HG03354 (cell line): ENCODE results near the gene KIF20A.
"Not testable (repeated sequence)": the region's sequence is repeated elsewhere in the genome, so short reads cannot be mapped to it uniquely, and the experiment has no call there.

Source experiments
- ATAC-seq: cut with Tn5 transposase; IDR thresholded peaks from one replicate; pipeline ENCODE4 v1.9.1; 2021; ENCODE audit warnings: mild to moderate bottlenecking; ENCODE audit not compliant: unreplicated experiment, poor library complexity, severe bottlenecking

Gene KIF20A

DNA sequence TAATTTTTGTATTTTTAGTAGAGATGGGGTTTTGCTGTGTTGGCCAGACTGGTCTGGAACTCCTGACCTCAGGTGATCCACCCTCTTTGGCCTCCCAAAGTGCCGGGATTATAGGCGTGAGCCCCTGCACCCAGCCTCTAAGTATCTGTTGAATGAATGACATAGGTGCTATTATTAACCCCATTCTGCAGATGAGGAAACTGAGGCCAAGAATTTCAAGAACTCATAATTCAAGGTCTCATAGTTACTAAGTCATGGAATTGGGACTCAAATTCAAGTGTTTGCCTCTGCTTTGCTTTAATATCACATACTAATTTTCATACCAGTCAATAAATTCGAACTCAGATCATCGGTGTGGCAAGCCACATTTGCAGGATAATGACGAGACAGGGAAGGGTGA is 1.9 kb downstream of the KIF20A start:
- no peak for ATAC-seq

DNA sequence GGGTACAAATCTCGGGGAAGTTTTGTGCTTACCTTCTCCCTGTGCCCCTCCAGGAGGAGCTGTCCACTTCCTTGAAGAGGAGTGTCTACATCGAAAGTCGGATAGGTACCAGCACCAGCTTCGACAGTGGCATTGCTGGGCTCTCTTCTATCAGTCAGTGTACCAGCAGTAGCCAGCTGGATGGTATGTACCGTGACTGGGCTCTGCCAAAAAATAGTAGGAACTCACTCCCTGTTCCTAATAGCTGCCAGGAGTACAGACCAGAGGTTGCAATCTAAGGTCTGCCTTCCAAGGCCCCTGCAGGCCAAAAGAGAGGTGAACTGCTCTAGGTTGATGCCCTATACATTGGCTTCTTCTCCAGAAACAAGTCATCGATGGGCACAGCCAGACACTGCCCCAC is 3.9 kb downstream of the KIF20A start:
- ATAC-seq, result no peak

DNA sequence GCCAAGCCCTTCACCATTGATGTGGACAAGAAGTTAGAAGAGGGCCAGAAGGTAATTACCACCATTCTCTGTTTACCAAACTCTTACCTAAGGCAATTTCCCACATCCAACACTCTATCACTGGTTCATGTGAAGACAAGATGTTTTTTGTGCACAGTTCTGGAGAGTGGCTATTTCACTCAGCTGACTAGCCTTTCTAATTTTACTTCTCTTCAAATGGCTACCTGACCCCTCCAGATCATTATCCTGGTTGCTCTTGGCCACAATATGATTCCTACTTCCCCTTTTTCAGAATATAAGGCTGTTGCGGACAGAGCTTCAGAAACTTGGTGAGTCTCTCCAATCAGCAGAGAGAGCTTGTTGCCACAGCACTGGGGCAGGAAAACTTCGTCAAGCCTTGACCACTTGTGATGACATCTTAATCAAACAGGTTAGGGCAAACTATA is 7.1 kb downstream of the KIF20A start:
- no peak for ATAC-seq

DNA sequence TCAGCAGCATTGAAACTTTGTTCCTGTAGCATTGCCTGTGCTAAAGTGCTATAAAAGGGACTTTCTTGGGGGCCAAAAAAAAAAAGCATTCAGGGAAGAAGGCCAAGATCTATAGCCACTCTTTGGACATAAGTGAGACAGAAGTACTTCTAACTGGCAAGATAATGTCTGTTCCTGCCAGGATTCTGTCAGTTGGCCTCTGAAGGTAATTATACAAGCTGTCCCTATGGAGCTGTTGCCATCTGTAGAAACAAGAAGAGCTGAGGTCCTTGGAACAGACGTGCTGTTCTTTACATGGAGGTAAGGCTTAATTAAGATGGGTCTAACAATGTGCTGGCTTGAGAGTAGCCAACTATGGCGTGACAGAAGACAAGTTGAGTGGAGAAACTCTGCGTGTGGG is 9.7 kb downstream of the KIF20A start:
- ATAC-seq, result no peak

DNA sequence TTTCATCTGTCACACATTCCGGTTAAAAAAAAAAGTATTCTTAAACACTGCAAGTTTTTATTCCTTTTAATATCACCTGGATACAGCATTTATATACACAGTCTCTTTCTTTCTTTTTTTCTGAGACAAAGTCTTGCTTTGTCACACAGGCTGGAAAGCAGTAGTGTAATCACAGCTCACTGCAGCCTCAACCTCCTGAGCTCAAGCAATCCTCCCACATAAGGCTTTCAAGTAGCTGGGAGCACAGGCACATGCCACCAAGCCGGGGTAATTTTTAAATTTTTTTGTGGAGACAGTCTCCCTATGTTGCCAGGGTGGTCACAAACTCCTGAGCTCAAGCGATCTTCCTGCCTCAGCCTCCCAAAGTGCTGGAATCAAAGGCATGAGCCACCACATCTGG is 13.9 kb downstream of the KIF20A start:
- ATAC-seq, result no peak

DNA sequence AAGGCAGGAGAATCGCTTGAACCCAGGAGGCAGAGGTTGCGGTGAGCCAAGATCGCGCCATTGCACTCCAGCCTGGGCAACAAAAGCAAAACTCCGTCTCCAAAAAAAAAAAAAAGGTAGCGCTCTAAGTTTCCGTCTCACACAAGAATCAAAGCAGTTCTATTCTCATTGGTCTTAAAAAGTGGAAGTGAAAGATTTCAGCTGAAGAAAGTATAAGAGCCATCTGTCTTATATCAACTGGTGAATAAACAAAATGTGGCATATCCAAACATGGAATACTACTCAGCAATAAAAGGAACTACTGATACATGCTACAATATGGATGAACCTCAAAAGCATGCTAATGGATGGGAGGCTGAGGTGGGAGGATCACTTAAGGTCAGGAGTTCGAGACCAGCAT is 14.9 kb downstream of the KIF20A start:
- ATAC-seq, result not testable (repeated sequence)

DNA sequence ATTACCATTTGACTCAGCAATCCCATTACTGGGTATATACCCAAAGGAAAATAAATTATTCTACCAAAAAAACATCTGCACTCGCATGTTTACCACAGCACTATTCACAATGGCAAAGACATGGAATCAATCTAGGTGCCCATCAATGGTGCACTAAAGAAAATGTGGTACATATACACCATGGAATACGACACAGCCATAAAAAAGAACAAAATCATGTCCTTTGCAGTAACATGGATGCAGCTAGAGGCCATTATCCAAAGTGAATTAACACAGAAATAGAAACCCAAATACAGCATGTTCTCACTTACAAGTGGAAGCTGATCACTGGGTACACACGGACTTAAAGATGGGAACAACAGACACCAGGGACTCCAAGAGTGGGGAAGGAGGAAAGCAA is 32.1 kb downstream of the KIF20A start:
- ATAC-seq, result no peak

DNA sequence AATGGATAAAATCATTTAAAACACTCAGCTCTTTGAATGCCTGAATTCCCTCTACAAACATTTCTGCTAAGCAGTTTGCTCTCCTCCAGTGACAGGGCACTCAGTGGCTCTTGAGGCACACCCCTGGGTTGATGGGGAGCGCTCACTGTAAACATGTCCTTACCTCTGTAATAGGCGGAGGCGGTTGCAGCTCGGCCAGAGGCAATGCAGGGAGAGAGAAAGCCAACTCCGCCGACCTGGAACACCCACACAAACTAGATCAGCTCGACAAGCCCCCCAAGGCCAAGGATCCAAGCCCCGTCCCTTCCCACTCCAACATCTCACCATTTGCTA is 33.9 kb downstream of the KIF20A start:
- ATAC-seq, result peak; percentile 23

DNA sequence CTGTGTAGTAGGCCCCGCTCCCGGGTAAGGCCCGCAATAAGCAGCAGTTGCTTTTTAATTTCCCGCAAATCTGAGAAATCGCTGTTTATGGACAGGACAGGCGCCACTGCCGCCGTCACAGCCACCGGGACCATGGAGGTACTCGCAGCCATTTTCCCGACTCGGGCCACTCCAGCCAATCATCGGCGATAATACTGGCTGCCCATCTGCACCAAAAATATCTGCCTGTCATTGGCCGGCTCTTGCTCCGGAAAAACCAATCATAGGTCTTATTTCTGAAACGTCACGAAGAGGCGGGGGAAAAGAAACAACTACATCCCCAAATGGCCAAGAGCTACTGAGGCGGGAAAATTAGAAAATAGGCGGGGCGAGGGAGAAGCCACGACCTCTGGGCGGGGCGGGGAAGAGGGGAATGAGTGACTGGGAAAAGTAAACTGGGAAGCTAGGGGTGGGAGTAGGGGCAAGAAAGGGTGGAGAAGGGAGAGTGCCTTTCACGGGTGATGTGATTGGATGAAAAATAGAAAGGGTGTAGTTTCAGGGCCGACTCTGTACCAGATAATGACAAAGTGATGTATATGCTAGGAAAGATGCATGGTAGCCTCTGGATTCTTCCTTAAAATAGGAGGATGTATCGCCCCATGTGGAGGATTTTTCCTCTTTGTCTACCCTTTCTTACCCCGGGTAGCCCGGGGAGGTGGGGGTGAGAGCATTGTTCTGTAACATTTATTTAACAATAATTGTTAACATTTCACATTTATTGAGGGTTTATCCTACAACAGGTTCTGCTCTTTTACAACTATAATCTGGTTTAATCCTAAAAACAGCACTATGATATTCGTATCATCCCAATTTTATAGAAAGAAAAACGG is 34.5 kb downstream of the KIF20A start, which contains the start of gene CDC23:
Gene CDC23 (minus strand): TSS at position 163 of the 869 bp plus-strand sequence. CDS start 11 bp downstream, at position 152.
- peak; percentile 98 for ATAC-seq

DNA sequence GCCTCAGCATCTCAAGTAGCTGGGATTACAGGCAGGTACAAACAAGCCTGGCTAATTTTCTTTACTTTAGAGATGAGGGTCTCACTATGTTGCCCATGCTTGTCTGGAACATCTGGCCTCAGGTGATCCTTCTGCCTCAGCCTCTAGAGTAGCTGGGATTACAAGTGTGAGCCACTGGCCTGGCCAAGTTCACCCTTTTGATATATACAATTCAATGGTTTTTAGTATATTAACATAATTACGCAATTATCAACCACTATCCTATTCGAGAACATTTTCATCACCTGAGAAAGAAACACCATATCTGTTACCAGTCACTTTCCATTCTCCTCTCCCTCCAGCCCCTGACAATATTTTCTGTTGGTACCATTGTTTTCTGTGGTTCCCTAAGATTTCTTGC is 37.9 kb downstream of the KIF20A start:
- ATAC-seq, result no peak

DNA sequence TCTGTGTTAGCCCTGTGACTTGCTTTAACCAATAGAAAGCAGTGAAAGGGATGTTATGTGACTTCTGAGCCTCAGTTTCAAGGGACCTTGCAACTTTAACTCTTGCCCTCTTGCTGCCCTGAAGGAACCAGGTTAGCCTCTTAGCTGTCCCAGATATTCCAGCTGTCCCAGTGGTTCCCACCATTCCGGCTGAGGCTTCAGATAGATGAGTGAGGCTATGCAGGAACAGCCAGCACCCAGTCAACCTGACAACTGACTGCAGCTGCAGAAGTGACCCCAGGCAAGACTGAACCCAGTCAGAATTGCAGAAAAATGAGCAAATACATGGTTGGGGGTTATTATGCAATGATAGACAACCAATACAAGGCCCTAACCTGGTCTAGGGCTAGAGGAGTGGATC is 44.6 kb downstream of the KIF20A start:
- no peak for ATAC-seq

DNA sequence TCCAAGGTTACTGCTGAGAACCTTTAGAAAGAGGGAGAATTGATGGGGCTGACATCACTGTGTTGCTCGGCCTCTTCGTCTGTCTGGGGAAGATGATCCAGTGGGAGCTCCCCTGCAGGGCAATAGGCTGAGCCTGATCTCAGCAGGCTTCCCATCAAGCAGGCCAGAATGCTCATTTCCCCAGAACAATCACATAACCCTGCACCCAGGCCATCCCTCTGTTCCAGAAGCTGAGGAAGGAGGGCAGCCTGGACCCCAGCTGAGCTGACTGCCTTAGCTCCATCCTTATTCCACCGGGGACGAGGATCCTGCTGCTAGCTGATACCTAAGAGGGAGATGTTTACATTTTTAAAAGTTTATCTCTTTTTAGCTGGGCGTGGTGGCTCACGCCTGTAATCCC is 45.8 kb downstream of the KIF20A start:
- no peak for ATAC-seq

DNA sequence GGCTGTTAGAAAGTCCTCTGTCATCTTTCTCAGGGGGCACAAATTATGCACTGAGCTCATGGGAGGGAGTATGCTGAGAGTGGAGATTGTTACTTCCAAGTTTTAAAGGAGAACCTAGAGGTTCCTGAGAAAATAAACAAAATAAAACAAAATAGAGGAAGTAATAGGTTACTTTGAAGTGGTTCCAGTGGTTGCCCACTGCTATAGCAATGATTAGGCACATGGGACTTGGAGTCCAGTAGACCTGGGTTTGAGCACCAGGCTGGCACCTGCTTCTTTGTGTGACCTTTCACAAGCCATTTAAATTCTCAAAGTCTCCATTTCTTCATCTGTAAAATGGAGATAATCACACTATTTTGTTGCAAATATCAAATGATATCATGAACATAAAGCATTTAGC is 48.0 kb downstream of the KIF20A start:
- no peak for ATAC-seq

DNA sequence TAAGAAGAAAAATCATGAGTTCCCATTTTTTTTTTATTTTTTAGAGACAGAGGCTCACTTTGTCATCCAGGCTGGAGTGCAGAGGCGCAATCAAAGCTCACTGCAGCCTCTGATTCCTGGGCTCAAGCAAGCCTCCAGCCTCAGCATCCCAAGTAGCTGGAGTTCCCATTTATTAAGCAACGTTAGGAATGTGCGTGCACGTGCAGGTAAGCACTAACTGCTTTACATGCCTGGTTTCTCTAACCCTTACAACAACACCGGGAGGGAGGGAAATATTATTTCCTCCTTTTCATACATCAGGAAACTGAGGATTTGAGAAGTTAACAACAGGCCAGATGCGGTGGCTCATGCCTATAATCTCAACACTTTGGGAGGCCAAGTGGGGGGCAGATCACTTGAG is 50.5 kb downstream of the KIF20A start:
- no peak for ATAC-seq

DNA sequence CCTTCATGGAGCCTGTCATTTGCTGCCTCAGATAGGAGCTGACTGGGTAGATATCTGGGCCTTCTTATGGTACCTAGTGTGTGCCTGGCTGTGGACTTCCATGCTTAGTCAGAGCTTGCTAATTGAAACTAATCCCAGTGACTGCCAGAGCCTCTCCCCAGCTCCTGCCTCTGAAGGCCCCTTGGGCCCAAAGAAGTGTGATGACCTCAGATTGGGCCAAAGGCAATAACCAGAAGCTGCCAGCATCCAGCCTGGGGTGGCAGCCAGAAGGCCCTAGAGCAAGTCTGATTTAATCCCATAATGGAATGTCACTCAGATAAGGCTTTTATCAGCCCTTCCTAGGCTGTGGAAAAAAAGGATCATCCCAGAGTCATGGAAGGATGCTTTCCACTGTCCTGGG is 51.3 kb downstream of the KIF20A start:
- no peak for ATAC-seq

DNA sequence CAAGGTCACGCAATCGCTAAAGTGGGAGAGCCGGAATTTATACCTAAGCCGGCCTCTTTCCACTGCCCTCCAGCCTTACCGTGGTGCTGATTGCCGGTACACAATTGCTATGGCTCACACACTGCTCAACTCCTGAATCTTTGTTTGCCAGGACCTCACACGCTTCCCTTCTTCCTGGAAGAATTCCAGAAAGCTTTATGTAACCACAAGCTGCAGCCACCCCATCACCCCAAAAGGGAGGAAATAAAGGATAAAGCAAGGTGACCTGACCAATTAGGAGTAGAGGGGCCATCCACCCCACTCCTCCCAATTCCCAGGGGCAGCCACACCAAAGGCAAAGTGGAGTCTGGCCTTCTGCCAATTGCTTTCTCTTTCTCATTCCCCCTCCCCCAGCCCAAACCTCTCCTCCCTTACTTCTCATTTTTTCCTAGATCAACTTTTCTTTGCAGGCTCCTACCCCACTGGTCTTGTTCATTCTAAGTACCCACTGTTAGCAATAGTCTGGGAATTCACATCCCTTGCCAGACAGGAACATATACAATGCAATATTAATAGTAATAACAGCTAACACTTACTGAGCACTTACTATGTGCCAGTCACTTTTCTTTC is 52.2 kb downstream of the KIF20A start:
- no peak for ATAC-seq

DNA sequence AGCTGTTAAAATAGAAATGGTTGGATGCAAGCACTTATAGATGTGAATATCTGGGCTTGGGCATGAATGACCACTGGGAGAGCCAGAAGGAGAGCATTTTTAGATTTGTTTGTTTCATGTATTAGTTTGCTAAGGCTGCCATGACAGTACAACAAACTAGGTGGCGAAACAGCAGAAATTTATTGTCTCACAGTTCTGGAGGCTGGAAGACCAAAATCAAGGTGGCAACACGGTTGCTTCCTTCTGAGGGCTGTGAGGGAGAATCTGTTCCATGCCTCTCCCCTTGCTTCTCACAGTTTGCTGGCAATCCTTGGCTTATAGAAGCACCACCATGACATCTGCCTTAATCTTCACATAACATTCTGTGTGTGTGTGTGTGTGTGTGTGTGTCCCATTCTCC is 54.4 kb downstream of the KIF20A start:
- no peak for ATAC-seq

DNA sequence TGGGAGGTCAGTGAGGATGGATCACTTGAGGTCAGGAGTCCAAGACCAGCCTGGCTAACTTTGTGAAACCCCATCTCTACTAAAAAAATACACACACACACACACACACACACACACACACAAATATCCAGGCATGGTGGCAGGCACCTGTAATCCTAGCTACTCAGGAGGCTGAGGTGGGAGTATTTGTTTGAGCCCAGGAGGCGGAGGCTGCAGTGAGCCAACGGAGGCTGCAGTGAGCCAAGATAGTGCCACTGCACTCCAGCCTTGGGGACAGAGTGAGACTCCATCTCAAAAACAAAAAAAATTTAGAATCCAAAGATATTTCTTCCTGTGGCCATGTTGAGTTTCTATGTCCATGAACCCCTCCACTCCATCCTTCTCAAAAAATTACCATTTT is 55.7 kb downstream of the KIF20A start:
- ATAC-seq, result no peak
